HG03575 (cell line): ENCODE results near the gene TAB2.

Experiments used
- ATAC-seq: cut with Tn5 transposase; IDR thresholded peaks from one replicate; pipeline ENCODE4 v1.9.1; 2021; ENCODE audit not compliant: unreplicated experiment, insufficient number of reproducible peaks, low FRiP score; ENCODE audit errors: extremely low read depth

The TAB2 gene

DNA sequence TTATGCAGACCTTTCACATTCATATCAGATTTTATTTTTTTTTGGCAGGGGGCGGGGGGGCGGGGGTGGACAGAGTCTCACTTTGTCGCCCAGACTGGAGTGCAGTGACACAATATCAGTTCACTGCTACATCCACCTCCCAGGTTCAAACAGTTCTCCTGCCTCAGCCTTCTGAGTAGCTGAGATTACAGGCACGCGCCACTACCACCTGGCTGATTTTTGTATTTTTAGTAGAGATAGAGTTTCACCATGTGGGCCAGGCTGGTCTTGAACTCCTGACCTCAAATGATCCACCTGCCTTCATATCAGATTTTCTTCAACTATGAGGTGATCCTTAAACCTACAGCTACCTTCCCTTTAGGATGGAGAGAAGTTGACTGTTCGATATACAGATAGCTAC lies 74.6 kb downstream of the TAB2 start:
- ATAC-seq, result no peak

DNA sequence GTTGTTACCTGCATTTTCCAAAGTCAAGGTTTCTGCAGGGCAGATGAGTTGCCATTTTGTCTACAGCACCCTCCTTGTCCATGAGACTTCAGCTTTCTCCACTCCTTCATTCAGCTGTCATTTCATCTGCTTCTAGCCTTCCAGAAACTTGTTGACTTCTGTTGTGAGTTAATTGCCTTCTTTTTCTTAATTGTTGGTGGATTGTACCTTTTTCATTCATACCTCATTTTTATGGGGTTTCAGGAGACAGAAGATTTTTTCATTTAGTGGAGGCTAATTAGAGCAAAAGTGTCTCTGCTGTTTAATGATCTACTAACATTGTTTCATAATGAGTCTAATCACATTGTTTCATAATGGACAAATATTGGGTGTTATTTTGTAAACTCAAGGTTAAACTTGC lies 75.0 kb downstream of the TAB2 start:
- no peak for ATAC-seq

DNA sequence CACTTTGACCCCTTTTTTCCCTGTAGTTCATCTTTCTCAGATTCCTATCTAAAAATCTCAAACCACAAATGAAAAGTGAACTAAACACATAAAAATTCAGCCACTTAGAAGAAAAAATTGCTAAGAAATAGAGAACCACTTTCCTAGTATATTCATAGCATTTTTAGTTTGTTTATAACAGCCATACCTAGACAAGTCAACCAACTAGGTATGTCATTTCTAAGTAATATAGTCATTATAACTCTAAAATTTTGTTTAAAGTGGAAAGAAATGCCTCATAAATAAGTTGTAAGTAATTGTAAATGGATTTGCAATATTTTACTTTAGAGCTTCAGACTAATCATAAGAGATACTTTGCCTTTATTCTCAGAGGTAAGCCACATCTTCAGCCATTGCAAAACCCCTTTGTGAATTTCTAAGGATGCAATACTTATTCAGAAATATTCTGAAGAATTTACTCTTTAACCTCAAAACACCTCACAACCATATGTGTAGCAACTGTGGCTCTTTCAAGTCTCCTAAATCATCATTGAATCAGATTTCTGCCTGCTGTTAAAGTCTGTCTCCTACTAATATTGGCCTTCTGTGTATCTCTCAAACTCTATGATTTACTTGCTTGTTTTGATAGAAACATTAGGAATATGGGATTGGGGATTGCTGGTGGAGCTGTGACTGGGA lies 75.6 kb downstream of the TAB2 start:
- ATAC-seq, result no peak

DNA sequence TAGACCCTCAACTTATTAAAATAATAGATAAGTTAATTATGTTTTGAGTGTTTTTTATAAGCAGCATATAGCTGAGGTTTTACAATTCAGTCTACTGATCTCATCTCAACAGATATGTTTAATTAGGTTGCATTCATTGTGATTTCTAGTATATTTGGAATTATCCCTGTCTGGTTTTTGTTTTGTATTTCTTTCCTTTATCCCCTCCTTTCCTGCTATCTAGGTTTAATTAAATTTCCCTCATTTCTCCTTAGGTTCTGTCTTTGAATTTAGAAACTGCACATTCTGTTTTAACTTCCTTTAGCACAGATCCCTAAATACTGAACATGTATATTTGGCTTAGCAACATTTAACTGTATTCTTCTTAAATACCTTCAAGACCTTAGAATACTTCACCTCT lies 77.7 kb downstream of the TAB2 start:
- no peak for ATAC-seq

DNA sequence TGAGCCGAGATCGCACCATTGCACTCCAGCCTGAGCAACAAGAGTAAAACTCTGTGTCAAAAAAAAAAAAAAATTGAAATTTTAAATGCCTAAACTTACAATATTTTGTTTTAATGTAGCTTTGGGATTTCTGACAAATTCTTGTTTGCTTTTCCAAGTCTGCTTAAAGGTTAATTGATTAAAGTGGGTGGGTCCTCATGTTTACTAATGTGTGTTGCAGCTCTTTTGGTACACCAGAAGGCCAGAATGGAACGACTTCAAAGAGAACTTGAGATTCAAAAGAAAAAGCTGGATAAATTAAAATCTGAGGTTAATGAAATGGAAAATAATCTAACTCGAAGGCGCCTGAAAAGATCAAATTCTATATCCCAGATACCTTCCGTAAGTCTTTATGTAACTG lies 79.9 kb downstream of the TAB2 start:
- no peak for ATAC-seq

DNA sequence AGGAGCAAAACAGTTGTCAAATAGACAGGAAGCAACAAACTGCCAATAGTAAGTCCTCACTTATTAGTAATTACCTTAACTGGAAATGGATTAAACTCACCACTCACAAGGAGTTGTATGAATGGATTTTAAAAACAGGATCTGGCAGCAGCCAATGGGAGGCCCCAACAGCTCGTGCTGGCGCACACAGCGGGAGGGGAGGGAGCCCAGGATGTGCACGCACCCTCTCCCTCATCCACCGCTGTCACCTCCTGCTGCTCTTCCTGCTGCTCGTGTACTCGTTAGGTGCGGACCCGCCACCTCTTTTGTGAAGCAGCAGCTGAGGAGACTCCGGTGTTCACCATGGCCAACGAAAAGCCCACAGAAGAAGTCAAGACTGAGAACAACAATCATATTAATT lies 82.5 kb downstream of the TAB2 start, which contains the start of gene SUMO4:
Gene SUMO4, plus strand, starts transcription at position 213 of the 400 bp plus-strand sequence. Its CDS starts 130 bp downstream, at position 343.
- ATAC-seq, result no peak

DNA sequence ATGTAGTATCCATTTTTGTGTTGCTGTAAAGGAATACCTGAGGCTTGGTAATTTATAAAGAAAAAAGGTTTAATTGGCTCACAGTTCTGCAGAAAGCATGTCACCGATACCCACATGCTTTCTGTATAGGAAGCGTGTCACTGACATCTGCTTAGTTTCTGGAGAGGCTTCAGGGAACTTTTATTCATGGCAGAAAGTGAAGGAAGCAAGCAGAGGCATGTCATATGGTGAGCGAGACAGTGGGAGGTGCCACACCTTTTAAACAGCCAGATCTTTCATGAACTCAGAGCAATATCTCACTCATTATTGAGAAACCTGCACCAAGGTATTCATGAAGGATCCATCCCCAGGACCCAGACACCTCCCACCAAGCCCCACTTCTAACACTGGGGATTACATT lies 86.0 kb downstream of the TAB2 start:
- no peak for ATAC-seq

DNA sequence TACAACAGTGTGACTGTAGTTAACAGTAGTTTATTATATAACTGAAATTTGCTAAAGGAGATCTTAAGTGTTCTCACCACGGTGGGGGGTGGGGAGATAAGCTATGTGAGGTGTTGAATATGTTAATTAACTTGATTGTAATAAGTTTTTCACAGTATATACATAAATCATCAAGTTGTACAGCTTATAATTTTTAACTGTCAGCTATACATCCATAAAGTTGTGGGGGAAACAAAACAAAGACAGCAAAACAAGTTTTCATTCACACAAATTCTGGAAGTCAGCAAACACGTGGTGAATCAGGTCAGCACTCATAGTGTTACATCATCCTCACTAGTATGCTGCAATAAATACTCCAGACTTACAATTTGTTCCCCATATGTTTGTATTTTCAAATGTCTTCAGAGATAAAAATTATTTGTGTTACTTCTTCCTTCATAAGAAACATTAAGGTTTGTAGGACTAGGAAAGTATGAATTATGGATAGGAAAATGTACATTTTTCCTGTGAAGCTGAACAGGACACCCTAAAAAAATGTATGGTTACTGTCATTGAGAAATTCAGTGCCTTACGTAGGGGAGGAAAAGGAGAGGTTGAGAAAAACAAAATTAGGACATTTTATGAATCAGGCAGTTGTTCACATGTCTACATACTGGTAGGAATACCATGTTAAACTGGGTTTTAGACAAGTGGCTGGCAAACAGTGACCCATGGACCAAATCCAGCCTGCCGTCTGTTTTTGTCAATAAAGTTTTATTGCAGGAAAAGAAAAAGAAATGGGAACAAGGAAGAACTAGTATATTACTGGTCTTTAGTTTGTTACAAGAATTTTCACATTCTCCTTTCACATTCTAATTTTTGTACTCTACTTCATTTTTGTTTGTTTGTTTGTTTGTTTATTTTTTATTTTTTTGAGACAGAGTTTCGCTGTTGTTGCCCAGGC lies 88.6 kb downstream of the TAB2 start:
- no peak for ATAC-seq

DNA sequence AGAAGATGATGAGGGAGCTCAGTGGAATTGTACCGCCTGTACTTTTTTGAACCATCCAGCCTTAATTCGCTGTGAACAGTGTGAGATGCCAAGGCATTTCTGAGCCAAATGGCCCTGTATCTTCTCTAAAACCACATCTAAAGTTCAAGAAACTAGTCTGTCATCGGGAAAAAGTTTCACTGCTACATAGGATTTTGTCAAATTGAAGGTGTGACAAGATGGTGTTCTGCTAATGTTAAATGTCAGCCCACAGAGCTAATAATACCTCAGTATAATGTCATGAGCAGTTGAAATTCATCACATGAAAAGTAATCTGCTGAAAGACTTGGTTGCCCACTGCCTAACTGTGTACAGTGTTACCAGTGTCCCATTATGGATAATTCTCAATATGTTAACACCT lies 92.1 kb downstream of the TAB2 start:
- no peak for ATAC-seq

DNA sequence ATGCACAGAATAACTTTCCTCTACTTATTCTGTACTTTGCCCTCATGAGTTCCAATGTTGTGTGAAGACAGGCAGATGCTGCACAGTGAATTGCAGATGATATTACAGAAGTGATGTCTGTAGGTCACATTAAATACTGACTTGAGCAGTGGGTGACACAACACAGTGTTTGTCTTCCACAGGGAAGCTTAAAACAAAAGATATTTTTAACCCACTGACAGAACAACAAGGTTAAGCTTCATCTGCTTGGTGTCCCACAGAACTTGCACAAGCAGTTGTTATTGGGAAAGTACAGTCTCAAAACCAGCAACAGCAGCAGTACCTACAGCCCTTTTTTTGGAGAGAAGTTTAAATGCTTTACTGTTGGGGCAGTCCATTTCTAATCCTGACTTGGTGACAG lies 93.0 kb downstream of the TAB2 start:
- no peak for ATAC-seq

DNA sequence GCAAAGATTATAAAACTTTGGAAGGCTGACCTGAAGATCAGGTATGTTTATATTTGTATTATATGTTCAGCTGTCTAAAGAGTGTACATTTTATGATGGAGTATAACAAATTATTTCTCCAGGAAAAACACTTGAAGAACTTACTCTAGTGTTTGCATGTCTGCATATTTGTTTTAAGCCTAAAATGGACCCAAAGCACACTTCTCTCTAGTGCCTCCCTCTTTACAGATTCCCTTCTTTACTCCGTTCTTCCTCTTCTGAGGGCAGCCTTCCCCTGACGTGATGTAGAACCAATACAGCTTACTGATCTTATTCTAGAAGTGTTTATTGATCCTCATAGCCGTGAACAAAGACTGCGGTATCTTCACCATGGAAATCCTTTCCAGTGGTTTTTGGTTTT lies 96.5 kb downstream of the TAB2 start:
- no peak for ATAC-seq

DNA sequence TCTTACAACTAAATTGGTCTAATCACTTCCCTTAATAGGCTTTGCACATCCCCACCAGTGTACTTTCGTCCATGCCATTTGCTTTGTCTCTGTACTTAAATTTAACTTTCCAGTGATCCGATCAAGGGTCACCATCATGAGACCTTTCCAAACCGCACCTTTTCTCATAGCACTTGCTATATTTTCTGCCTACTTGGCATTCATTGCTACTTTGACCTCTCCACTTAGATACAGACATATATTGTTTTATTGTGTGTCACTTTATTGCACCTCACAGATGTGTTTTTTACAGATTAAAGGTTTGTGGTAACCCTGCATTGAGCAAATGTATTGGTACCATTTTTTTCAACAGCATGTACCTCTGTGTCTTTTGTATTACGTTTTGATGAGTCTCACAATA lies 97.3 kb downstream of the TAB2 start:
- no peak for ATAC-seq

DNA sequence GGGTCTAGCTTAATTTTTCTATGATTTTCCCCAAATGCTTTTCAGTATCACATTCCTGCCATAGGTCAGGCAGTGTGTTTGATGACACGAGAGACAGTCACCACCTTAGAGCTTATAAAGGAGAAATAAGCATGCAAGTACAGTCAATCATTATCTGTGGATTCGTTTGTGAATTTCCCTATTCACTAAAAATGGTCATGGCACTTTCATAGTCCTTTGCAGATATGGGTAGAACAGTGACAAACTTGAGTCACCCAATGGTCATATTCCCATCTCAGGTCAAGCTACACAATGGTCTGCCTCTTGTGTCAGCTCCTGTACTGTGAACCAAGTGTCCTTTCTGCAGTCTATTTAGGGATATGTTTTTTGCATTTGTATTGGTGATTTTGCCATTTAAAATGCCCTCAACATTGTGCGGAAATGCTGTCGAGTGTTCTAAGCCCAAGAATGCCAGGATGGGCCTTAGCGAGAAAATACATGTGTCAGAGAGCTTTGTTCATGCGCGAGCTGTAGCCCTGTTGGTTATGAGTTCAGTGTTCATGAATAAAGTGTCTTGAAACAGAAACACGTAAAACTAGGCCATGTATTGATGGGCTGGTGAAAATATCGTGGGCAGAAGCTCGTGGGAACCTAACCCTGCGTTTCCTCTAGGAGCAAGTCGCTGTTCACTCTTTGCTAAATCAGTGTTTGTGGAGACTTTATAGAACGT lies 102.3 kb downstream of the TAB2 start:
- ATAC-seq, result no peak

DNA sequence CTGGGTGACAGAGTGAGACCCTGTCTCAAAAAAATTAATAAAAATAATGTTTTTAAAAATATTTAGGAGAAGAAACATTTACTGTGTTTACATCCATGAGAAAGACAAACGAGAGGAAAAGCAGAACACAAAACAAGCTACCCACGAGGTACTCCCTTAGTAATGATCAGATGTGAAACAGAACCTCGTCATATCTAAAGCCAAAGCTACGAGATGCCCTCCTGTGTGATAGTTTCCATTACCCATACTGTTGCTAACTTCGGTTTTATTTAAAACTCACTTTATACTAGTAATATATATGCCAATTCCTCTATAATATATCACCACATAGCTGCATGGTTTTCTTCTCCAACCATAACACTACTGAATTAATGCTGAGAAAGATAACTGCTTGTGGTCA lies 103.6 kb downstream of the TAB2 start:
- ATAC-seq, result no peak

DNA sequence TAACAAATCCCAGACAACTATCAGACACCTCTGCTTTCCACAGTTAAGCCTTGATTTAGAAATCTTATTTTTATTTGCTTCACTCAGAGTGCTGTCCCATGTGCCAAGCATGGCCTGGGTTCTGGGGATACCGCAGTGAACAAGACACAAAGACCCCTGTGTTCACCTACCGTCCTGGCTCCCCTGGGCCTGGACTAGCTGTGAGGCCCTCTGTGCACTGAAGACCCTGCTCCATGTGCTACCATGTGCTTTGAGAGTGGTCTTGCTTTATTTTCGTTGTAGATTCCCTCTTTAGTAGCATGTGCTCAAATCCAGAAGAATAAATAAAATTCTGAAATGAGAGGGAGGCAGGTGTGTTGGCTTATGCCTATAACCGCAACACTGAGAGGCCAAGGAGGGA lies 105.1 kb downstream of the TAB2 start:
- no peak for ATAC-seq

DNA sequence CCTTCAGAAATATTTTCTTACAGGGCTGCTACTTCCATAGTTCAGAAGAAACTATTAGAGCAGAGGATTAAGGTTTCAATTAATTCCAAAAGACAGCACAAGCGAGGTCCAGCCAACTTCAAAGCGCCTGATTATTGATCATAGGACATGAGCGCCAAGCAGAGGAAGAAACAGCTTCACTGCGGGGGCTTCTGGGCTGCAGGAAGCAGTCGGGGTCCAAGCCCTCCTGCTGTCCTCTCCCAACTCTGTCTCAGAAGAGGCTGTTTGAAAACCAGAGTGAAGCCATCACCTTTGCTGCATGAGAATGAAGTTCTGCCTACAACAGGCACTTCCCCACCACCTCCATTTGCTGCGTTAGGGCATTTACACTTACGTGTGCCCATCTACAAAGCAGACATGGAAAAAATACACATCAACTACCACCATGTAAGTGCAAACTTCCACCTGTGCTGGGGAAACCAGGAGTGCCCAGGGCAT lies 106.5 kb downstream of the TAB2 start:
- no peak for ATAC-seq

DNA sequence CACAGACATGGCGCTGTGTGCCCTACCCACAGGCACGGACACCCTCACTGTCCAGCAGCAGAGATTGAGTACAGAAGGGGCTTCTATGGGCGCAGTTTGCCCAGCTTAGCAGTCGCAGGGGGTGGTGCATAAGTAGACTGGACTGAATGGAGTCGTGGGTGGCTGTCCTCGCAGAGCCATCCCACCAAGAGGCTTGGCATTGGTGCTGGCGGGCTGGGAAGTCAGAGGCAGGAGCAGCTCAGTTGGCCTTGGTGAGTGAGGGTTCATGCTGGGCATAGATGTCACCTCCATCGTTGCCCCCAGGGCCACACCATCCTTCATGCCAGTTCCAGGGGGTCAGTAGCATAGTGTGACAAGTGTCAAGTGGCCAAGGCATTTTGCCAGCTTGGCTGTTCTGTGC lies 107.7 kb downstream of the TAB2 start:
- no peak for ATAC-seq

DNA sequence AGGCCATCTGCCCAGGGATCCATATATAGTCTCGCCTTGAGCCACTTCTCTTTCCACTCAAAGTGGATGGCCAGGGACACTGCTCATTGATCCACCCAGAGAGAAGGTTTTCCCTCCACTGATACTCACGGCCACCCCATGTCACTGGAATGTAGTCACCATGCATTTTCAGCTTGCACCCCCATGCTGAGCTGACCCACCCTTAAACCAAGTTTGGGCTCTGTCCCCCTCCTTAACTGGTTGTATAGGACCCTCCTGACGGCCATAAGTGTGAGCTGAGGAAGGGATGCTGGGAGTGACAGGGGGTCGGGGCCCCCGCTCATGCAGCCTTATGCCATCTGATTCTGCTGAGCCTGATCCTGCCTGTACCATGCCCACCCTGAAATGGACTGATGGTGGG lies 108.2 kb downstream of the TAB2 start:
- ATAC-seq, result no peak

DNA sequence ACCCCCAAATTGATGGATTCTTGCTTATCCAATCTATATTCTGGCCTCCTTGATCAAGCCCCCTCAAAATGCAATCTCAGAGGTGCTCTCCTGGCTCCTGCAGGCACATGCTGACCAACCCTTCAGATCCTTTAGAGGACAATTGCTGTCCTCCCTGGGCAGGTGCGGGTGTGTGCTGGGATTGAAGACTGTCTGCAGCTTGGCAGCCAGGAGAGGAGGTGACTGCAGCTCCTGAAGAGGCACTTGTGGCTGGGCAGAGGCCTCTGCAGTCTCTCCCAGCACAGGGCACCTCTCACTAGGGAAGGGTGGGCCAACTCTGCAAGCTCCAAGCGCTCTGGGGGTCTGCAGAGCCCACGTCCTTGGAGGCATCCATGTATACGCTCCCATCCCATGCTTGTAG lies 111.1 kb downstream of the TAB2 start:
- no peak for ATAC-seq
